HEK293 (cell line): ENCODE measurements around the gene TRMU.

Source experiments
- CTCF ChIA-PET: fragments of 350-600 bp; formaldehyde crosslinking; extraction: SDS; loops from one replicate; lab custom pipeline; 2021; ENCODE audit warnings: antibody characterized with exemption; lab: Yijun Ruan, JAX
- POLR2A ChIA-PET: fragments of 300-600 bp; formaldehyde crosslinking; extraction: SDS; loops from one replicate; lab custom pipeline; 2020; ENCODE audit warnings: antibody characterized with exemption, inconsistent platforms; lab: Yijun Ruan, JAX
- H3K27ac ChIP-seq: fragments of 200-500 bp; sonication (Bioruptor generic); 2 replicates; pipeline ENCODE4 v1.5.1; 2014; ENCODE audit warnings: low read depth, low read length, control low read depth, inconsistent platforms; ENCODE audit errors: extremely low read depth
- H3K36me3 ChIP-seq, 2 experiments: fragments of 200-500 bp in 1 of 2; sonication (Bioruptor generic) in 1 of 2; 1 replicate in 1 of 2; 2 replicates in 1 of 2; pipeline ENCODE4 v1.5.1; 2014 to 2017; ENCODE audit warnings: inconsistent platforms in 2 of 2, low read length in 2 of 2; ENCODE audit not compliant: control insufficient read depth in 2 of 2, insufficient read depth in 1 of 2
- H3K4me1 ChIP-seq: fragments of 200-500 bp; sonication (Bioruptor generic); 2 replicates; pipeline ENCODE4 v1.5.1; 2014; ENCODE audit warnings: mild to moderate bottlenecking, low read length, inconsistent platforms; ENCODE audit not compliant: control insufficient read depth, insufficient read depth
- H3K4me3 ChIP-seq: 2 replicates; pipeline ENCODE4 v1.5.1; 2011; ENCODE audit warnings: low read depth, mild to moderate bottlenecking, control low read depth, low read length, moderate library complexity
- H3K9me3 ChIP-seq: fragments of 200-500 bp; sonication (Bioruptor generic); 2 replicates; pipeline ENCODE4 v1.5.1; 2014; ENCODE audit warnings: low read depth, low read length, inconsistent platforms; ENCODE audit not compliant: control insufficient read depth, insufficient read depth
- BCL11A ChIP-seq: fragments of 450-650 bp; formaldehyde crosslinking; IDR thresholded peaks from 2 replicates; pipeline ENCODE4 v1.5.1; 2016; ENCODE audit warnings: low read depth, missing biosample characterization, missing genetic modification characterization
- KLF16 ChIP-seq: fragments of 450-650 bp; formaldehyde crosslinking; IDR thresholded peaks from 2 replicates; pipeline ENCODE4 v1.5.1; 2017; ENCODE audit warnings: missing biosample characterization, missing genetic modification characterization
- SP2 ChIP-seq: fragments of 450-650 bp; formaldehyde crosslinking; IDR thresholded peaks from 2 replicates; pipeline ENCODE4 v1.5.1; 2016; ENCODE audit warnings: missing biosample characterization, missing genetic modification characterization
- SP3 ChIP-seq: fragments of 450-650 bp; formaldehyde crosslinking; IDR thresholded peaks from 2 replicates; pipeline ENCODE4 v1.5.1; 2016; ENCODE audit warnings: missing biosample characterization, missing genetic modification characterization
- ZBTB17 ChIP-seq: fragments of 450-650 bp; formaldehyde crosslinking; IDR thresholded peaks from 2 replicates; pipeline ENCODE4 v1.5.1; 2016; ENCODE audit warnings: missing biosample characterization, missing genetic modification characterization
- ZFP41 ChIP-seq: fragments of 450-650 bp; formaldehyde crosslinking; IDR thresholded peaks from 2 replicates; pipeline ENCODE4 v1.5.1; 2016; ENCODE audit warnings: missing biosample characterization, missing genetic modification characterization, borderline replicate concordance
- ZNF133 ChIP-seq: fragments of 450-650 bp; formaldehyde crosslinking; IDR thresholded peaks from 2 replicates; pipeline ENCODE4 v1.5.1; 2016; ENCODE audit warnings: missing biosample characterization, missing genetic modification characterization
- ZNF266 ChIP-seq: fragments of 450-650 bp; formaldehyde crosslinking; IDR thresholded peaks from 2 replicates; pipeline ENCODE4 v1.5.1; 2016; ENCODE audit warnings: missing biosample characterization, missing genetic modification characterization, low read depth
- ZNF274 ChIP-seq, 2 experiments: fragments of 200-500 bp in 1 of 2; fragments of 450-650 bp in 1 of 2; sonication (Bioruptor generic) in 1 of 2; formaldehyde crosslinking in 1 of 2; IDR thresholded peaks; 2 replicates each; pipeline versions ENCODE4 v1.5.1 to v1.6.1; 2014 to 2016; ENCODE audit warnings: borderline replicate concordance in 1 of 2, inconsistent platforms in 1 of 2, low read length in 1 of 2, missing biosample characterization in 1 of 2, missing genetic modification characterization in 1 of 2
- ZNF341 ChIP-seq: fragments of 450-650 bp; formaldehyde crosslinking; IDR thresholded peaks from 2 replicates; pipeline ENCODE4; 2016; ENCODE audit warnings: low read depth, missing biosample characterization, missing genetic modification characterization
- ZNF350 ChIP-seq: fragments of 450-650 bp; formaldehyde crosslinking; IDR thresholded peaks from 2 replicates; pipeline ENCODE4 v1.5.0; 2017; ENCODE audit warnings: missing biosample characterization, mild to moderate bottlenecking, missing genetic modification characterization
- ZNF521 ChIP-seq: fragments of 450-650 bp; formaldehyde crosslinking; IDR thresholded peaks from 2 replicates; pipeline ENCODE4 v1.5.1; 2017; ENCODE audit warnings: missing biosample characterization, mild to moderate bottlenecking, missing genetic modification characterization
- ZNF544 ChIP-seq: fragments of 450-650 bp; formaldehyde crosslinking; IDR thresholded peaks from 2 replicates; pipeline ENCODE4 v1.5.0; 2017; ENCODE audit warnings: missing biosample characterization, missing genetic modification characterization
- ZNF623 ChIP-seq: fragments of 450-650 bp; formaldehyde crosslinking; IDR thresholded peaks from 2 replicates; pipeline ENCODE4 v1.5.1; 2016; ENCODE audit warnings: missing biosample characterization, missing genetic modification characterization
- ZNF626 ChIP-seq: fragments of 450-650 bp; sonication (Bioruptor Pico); formaldehyde crosslinking; IDR thresholded peaks from 2 replicates; pipeline ENCODE4 v1.5.1; 2018; ENCODE audit warnings: missing biosample characterization, missing genetic modification characterization, inconsistent platforms
- ZNF664 ChIP-seq: fragments of 450-650 bp; formaldehyde crosslinking; IDR thresholded peaks from 2 replicates; pipeline ENCODE4 v1.5.1; 2016; ENCODE audit warnings: missing biosample characterization, missing genetic modification characterization
- ZNF701 ChIP-seq: fragments of 450-650 bp; formaldehyde crosslinking; IDR thresholded peaks from 2 replicates; pipeline ENCODE4 v1.5.1; 2016; ENCODE audit warnings: missing biosample characterization, missing genetic modification characterization
- ZNF785 ChIP-seq: fragments of 450-650 bp; formaldehyde crosslinking; IDR thresholded peaks from 2 replicates; pipeline ENCODE4 v1.5.1; 2016; ENCODE audit warnings: missing biosample characterization, missing genetic modification characterization
- ZSCAN30 ChIP-seq: fragments of 450-650 bp; IDR thresholded peaks from 2 replicates; pipeline ENCODE4 v1.5.1; 2018; ENCODE audit warnings: missing biosample characterization, mild to moderate bottlenecking, missing genetic modification characterization, moderate library complexity
- TF ChIP-seq, protein P1 (sequence below): fragments of 450-650 bp; formaldehyde crosslinking; IDR thresholded peaks from 2 replicates; pipeline ENCODE4 v1.5.1; 2017; ENCODE audit warnings: missing biosample characterization, missing genetic modification characterization
- TF ChIP-seq, protein P2 (sequence below): sonication (generic); formaldehyde crosslinking; IDR thresholded peaks from 2 replicates; pipeline ENCODE4 v1.8.1; 2022; ENCODE audit warnings: mild to moderate bottlenecking, moderate library complexity, missing genetic modification reagents
- TF ChIP-seq, protein P3 (sequence below): fragments of 450-650 bp; IDR thresholded peaks from 2 replicates; pipeline ENCODE4 v1.5.1; 2018; ENCODE audit warnings: missing biosample characterization, mild to moderate bottlenecking, missing genetic modification characterization
- TF ChIP-seq, protein P4 (sequence below): fragments of 450-650 bp; formaldehyde crosslinking; IDR thresholded peaks from 2 replicates; pipeline ENCODE4 v1.5.1; 2016; ENCODE audit warnings: missing biosample characterization, missing genetic modification characterization
- TF ChIP-seq, protein P5 (sequence below): fragments of 450-650 bp; formaldehyde crosslinking; IDR thresholded peaks from 2 replicates; pipeline ENCODE4 v1.5.1; 2016; ENCODE audit warnings: missing biosample characterization, missing genetic modification characterization, borderline replicate concordance

TRMU gene

DNA sequence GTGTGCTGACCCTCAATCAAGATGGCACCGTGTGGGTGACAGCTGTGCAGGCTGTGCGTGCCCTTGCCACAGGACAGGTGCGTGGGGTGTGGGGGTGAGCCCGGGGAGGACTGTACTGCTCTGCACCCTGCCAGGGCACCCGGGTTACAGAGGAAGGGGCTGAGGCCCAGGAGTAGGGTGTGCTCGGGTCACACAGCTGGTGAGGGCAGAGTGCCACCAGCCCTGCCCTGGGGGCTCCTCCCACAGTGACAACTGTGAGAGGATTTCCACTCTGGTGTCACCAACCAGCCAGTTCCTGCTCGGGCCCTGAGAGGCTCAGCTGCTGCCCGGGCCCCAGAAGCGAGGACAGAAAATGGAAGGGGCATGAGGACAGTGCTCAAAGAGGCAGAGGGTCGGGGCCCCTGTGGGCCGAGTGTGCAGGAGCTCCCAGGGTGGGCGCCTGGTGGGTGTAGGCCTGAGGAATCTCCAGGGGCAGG lies 20.5 kb downstream of the TRMU start:
- TF ChIP-seq KLF16 (tag by site-specific recombination) (no peak), ZNF341 (tag by site-specific recombination) (no peak), ZSCAN30 (tag by site-specific recombination) (no peak), ZFP41 (no peak), ZNF521 (no peak), ZNF623 (tag by site-specific recombination) (no peak), ZNF664 (tag by site-specific recombination) (no peak), ZNF274 (IDR thresholded peaks at IDR 0.05; ENCODE audit: low read length) (no peak), ZNF274 (tag by site-specific recombination; IDR thresholded peaks at IDR 0.05; ENCODE audit: borderline replicate concordance) (no peak), ZNF544 (tag by site-specific recombination) (no peak), ZBTB17 (no peak), ZNF626 (tag by site-specific recombination) (no peak)
- TF ChIP-seq, protein P1, sequence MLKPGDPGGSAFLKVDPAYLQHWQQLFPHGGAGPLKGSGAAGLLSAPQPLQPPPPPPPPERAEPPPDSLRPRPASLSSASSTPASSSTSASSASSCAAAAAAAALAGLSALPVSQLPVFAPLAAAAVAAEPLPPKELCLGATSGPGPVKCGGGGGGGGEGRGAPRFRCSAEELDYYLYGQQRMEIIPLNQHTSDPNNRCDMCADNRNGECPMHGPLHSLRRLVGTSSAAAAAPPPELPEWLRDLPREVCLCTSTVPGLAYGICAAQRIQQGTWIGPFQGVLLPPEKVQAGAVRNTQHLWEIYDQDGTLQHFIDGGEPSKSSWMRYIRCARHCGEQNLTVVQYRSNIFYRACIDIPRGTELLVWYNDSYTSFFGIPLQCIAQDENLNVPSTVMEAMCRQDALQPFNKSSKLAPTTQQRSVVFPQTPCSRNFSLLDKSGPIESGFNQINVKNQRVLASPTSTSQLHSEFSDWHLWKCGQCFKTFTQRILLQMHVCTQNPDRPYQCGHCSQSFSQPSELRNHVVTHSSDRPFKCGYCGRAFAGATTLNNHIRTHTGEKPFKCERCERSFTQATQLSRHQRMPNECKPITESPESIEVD (tag by site-specific recombination), result no peak
- TF ChIP-seq, protein P2, sequence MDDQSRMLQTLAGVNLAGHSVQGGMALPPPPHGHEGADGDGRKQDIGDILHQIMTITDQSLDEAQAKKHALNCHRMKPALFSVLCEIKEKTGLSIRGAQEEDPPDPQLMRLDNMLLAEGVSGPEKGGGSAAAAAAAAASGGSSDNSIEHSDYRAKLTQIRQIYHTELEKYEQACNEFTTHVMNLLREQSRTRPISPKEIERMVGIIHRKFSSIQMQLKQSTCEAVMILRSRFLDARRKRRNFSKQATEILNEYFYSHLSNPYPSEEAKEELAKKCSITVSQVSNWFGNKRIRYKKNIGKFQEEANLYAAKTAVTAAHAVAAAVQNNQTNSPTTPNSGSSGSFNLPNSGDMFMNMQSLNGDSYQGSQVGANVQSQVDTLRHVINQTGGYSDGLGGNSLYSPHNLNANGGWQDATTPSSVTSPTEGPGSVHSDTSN (CRISPR knock-in tag), result no peak
- TF ChIP-seq, all 188 proteins: peak for 0
- H3K36me3 ChIP-seq, result peaks cover 0 to 99% of the 10 kb centered on the region in 2 experiments; a peak in 2 of 3 replicates
- POLR2A ChIA-PET, result interaction anchor here (0.8 kb wide), 1 partner anchor 20 kb away, joined by 4 read pairs; the partner anchor contains the start of gene TRMU
- CTCF ChIA-PET, result interaction anchor here (1.0 to 3.2 kb wide), 7 partner anchors 12 to 190 kb away, joined by 3 to 36 read pairs (median 4); no protein-coding TSS in a partner anchor
- no peak overlapping the region for H3K27ac ChIP-seq
- H3K4me3 ChIP-seq, result no peak overlapping the region
- H3K9me3 ChIP-seq, result no peaks in the 10 kb centered on the region
- H3K4me1 ChIP-seq, result peaks cover 6% of the 10 kb centered on the region; the same call in 1 of the 2 replicates

DNA sequence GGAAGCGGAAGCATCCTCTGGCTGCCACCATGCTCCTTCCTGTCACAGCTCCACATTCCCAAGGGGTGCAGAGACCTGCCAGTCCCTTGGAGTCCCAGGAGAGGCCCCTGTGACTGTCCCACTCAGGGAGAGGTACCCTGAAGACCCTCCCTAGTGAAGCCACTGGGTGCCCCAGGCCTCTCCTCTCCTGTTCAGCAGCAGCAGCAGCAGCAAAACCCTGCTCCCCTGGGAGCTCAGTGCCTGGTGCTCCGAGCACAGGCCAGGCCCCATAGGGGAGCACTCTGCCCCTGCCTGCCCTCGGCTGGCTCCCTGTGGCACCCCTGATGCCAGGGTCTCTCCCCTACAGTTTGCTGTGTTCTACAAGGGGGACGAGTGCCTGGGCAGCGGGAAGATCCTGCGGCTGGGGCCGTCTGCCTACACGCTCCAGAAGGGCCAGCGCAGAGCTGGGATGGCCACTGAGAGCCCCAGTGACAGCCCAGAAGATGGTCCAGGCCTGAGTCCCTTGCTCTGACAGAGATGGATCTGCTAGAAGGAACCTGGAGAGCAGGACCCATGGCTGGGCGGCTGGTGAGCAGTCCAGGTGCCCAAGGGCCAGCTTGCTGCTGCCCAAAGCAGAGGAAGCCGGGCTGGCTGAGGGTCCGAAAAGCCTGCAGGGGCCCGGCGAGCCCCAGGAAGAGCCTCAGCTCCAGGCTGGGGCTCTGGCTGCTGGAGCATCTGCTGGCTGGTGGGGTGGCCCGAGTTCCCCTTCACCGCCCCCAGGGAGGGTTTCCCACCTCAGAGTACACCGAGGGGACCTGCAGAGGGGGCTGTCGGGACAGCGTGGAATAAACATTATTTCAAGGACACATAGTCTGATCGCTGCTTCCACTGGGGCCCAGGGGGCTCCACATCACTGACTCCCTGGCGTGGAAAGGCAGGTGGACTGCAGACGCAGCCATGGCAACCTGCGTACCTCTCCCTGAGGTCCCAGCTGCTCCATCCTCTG lies 21.3 kb downstream of the TRMU start:
- ChIA-PET POLR2A (interaction anchor here (0.8 kb wide), 1 partner anchor 21 kb away, joined by 4 read pairs; the partner anchor contains the start of gene TRMU), CTCF (interaction anchor here (1.2 to 3.2 kb wide), 6 partner anchors 11 to 189 kb away, joined by 3 to 36 read pairs (median 4); no protein-coding TSS in a partner anchor)
- Histone ChIP-seq H3K4me3 (no peak overlapping the region), H3K36me3 (peaks cover 0 to 95% of the 10 kb centered on the region in 2 experiments; a peak in 2 of 3 replicates), H3K27ac (no peak overlapping the region), H3K4me1 (peaks cover 6% of the 10 kb centered on the region; the same call in 1 of the 2 replicates), H3K9me3 (no peaks in the 10 kb centered on the region)
- TF ChIP-seq ZNF266 (tag by site-specific recombination) (no peak), SP2 (no peak), ZNF785 (tag by site-specific recombination) (no peak), ZNF701 (tag by site-specific recombination) (no peak), ZNF133 (tag by site-specific recombination) (no peak), BCL11A (no peak), ZNF350 (tag by site-specific recombination) (no peak), SP3 (no peak)
- TF ChIP-seq, protein P3, sequence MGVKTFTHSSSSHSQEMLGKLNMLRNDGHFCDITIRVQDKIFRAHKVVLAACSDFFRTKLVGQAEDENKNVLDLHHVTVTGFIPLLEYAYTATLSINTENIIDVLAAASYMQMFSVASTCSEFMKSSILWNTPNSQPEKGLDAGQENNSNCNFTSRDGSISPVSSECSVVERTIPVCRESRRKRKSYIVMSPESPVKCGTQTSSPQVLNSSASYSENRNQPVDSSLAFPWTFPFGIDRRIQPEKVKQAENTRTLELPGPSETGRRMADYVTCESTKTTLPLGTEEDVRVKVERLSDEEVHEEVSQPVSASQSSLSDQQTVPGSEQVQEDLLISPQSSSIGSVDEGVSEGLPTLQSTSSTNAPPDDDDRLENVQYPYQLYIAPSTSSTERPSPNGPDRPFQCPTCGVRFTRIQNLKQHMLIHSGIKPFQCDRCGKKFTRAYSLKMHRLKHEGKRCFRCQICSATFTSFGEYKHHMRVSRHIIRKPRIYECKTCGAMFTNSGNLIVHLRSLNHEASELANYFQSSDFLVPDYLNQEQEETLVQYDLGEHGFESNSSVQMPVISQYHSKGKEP (tag by site-specific recombination), result no peak
- TF ChIP-seq, protein P4, sequence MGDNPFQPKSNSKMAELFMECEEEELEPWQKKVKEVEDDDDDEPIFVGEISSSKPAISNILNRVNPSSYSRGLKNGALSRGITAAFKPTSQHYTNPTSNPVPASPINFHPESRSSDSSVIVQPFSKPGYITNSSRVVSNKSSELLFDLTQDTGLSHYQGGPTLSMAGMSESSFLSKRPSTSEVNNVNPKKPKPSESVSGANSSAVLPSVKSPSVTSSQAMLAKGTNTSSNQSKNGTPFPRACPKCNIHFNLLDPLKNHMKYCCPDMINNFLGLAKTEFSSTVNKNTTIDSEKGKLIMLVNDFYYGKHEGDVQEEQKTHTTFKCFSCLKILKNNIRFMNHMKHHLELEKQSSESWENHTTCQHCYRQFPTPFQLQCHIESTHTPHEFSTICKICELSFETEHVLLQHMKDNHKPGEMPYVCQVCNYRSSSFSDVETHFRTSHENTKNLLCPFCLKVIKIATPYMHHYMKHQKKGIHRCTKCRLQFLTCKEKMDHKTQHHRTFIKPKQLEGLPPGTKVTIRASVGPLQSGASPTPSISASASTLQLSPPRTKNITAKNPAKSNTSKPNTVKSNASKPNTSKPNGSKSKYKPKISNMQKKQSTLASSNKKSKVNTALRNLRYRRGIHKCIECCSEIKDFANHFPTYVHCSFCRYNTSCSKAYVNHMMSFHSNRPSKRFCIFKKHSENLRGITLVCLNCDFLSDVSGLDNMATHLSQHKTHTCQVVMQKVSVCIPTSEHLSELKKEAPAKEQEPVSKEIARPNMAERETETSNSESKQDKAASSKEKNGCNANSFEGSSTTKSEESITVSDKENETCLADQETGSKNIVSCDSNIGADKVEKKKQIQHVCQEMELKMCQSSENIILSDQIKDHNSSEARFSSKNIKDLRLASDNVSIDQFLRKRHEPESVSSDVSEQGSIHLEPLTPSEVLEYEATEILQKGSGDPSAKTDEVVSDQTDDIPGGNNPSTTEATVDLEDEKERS, result no peak
- TF ChIP-seq, protein P5, sequence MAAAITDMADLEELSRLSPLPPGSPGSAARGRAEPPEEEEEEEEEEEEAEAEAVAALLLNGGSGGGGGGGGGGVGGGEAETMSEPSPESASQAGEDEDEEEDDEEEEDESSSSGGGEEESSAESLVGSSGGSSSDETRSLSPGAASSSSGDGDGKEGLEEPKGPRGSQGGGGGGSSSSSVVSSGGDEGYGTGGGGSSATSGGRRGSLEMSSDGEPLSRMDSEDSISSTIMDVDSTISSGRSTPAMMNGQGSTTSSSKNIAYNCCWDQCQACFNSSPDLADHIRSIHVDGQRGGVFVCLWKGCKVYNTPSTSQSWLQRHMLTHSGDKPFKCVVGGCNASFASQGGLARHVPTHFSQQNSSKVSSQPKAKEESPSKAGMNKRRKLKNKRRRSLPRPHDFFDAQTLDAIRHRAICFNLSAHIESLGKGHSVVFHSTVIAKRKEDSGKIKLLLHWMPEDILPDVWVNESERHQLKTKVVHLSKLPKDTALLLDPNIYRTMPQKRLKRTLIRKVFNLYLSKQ (tag by site-specific recombination), result no peak
